Raji (cell line): ENCODE data around the gene TMEM45B.

Experiments
- POLR2A ChIP-seq: IDR thresholded peaks from 2 replicates; pipeline ENCODE4 v1.6.1; 2011; ENCODE audit warnings: low read depth, low read length, control low read depth; ENCODE audit not compliant: insufficient read depth

TMEM45B gene

DNA sequence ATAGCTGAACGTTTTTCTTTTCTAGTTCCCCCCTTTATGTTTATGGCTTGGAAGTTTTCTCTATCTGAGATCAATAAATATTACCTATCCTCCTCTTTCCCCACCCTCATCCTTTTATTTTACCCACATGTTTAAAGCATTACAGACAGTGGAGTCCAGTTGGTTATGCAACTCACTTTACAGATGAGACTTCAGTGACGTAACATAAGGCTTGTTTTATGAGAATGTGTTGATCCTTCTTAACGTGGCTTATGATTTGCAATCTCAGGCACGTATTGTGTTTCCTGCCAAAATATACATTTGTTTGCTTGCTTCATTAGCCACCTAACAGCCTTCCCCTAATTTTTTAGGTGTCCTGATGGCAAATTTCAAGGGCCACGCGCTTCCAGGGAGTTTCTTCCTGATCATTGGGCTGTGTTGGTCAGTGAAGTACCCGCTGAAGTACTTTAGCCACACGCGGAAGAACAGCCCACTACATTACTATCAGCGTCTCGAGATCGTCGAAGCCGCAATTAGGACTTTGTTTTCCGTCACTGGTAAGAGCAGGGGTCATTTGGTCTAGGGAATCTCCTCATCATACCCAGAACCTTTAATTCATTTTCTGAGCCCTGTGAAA, 36.6 kb downstream of the TMEM45B start:
- TF ChIP-seq POLR2A: no peak

DNA sequence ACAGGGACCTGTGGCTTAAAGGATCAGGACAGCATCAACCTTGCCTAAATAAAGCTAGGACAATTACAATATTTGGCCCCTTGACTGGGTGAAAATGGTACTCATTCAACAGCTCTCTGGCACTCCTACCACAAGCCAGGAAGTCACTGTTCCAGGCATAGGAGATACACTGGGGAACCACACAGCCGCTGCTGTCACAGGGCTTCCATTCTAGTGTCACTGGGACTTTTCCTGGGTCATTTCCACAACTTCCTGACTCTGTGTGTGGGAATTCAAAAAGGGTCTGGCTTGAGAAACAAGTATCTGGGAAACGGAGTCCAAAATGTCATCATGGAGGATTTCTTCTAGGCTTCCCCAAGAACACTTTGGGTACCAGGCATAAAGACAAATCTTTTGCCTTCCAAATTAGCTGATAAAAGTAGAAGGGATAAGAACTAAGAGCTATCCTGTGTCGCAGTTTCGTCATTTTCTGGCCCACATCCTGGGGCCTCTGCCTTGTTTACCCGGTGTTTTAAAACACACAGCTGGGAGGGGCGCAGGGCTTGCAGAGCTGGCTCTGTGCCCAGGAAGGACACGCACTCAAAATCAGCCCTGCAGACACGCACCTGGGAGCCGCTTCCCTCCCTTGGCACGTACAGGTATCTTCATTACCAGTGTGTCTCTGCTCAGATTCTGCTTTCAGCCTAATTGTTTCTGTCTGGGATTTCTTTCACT, 38.0 kb downstream of the TMEM45B start:
- no peak for TF ChIP-seq POLR2A

DNA sequence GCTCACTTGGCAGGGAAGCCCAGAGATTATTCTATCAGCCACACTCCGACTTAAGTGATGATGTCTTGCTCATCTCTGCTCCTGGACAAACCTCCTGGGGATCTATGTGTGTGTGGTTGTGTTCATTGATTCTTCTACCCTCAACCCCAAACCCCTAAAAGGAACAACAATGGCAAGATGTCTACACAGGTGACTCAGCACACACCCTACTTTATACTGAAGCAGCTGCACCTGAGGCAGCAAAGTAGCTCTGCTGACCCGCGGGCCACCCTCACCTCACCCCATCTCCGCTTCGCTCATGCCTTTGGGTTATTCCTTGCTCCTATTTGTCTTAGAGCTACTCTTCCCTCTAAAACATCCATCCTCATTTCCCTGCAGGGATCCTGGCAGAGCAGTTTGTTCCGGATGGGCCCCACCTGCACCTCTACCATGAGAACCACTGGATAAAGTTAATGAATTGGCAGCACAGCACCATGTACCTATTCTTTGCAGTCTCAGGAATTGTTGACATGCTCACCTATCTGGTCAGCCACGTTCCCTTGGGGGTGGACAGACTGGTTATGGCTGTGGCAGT, 38.7 kb downstream of the TMEM45B start:
- TF ChIP-seq POLR2A: no peak

DNA sequence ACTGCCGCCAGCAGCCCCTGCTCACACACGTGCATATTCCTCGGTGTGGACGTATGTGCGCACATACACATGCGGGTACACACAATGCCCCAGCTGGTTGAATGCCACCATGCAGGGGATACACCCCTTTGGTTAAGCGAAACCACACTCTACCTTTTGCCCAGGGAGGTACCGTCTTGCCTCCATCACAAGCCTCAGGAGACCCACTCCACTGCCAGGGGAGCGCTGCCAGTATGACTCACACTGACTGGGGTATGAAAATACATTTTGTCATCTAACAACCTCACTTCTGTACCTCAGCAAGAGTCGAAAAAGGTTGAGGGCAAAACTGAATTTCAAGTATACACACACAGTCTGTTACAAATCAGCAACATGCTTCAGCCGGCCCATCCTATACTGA, 39.4 kb downstream of the TMEM45B start:
- no peak for TF ChIP-seq POLR2A

DNA sequence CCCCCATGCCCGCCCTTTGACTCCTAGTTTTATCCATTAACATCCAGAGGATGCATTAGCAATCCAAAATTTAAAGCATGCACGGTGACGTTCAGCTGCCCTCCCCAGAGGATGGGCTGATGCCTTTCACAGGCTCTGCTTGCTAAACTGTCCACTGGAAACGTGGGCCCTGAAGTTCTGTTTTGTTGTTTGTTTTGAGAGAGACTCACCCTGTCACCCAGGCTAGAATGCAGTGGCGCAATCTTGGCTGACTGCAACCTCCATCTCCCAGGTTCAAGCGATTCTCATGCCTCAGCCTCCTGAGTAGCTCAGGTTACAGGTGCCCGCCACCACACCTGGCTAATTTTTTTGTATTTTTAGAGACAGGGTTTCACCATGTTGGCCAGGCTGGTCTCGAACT, 40.4 kb downstream of the TMEM45B start:
- no peak for TF ChIP-seq POLR2A

DNA sequence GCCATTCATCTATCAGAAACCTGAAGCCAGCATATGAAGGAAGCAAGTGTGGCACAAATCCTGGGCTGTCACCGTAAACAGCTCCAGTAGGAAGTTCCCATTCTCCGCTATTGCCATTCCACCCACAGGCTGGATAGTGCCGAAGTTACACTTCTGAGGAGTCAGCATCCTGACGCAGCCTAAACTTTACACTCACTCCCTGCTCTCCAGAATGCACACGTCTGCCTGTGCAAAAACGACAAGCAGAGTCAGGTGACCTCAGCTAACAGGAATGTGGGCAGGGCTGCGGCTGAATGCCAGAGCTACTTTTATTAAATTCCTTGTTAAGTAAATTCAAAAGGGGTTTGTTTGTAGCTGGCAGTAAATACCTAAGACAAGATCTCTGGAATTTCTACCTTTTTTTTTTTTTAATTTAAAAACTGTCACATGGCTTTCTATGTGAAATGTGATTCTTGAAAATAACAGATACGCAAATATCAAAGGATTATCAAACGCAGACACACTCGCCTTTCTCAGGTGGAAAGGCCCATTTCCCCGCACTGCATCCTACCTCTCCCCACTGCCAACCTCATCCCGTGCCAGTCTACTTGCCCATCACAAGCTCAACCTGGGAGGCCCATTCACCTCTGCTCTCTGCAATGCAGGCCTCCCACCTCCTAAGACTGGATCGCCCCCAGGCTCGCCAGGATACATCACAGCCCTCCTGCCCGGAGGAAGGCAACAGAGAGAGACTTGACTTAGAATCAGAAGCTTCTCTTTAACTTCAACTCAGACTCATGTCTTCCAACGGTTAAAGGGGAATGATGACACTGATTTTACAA, 46.3 kb downstream of the TMEM45B start:
- no peak for TF ChIP-seq POLR2A

DNA sequence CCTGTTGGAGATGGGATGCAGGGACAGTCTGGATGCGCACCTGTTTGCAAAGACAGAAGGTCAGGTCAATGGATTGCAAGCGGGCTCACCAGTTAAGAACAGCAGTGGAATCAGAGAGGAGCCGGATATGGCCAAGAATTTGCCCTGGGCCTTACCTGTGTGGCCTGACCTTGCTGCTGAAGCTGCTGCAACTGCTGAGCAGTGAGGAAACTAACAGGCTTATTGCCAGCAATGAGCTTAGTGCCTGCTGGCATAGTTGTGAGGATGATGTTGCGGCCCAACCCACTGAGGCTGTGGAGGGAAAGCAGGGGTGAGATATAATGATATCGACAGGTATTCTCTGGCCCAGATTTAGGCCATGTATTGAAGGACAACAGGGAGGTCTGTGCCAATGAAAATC, 49.2 kb downstream of the TMEM45B start:
- TF ChIP-seq POLR2A: no peak

DNA sequence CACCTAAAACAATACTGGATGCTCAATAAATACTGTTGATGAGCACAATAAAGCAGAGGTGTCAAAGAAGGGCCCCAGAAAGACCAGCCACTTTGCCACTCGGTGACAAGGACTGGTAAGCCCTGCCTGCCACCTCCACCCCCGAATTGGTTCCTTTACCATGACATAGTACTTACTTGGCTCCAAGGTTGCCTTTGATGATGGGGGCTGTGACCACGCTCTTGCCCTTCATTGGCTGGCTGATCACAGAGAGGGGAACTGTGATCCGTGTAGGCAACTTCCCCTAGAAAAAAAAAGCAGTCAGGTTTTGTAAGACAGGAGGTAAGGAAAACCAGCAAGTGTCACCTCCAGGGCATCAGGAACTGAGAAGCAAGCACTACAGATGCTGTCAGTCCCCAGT, 50.1 kb downstream of the TMEM45B start:
- TF ChIP-seq POLR2A: no peak

DNA sequence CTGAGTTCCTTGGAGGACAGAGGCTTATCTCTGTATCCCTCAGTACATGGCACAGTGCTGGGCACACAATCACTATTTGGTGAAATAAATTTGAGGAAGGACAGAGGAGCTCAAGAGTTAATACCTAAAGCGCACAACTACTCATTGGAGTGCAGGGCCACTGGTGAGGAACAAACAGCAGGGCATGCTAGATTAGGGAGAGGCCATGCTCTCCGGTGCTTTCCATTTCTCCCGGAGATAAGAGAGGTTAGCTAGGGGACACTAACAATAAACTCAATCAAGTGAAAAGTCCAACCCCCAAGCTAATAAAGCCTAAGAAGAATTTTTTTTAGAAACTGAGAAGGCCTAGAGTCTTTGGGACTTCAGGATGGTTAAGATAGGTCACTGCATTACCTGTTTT, 50.7 kb downstream of the TMEM45B start:
- no peak for TF ChIP-seq POLR2A

DNA sequence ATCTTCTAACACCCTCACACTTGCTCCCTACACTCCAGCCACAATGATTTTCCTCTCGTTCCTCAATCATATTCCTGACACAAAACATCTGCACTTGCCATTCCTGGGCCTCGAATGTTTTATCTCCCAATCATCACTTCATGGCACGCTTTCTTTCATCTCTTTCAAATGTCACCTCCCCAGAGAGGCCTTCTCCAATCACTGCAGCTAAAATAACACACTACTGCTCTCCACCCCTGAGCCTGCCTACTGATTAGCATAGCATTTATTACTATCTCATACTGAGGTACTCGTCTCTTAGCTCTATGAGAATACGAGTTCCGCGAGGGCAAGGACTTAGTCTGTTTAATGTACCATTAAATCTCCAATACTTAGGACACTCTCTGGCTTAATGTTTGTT, 56.3 kb downstream of the TMEM45B start:
- TF ChIP-seq POLR2A: no peak

DNA sequence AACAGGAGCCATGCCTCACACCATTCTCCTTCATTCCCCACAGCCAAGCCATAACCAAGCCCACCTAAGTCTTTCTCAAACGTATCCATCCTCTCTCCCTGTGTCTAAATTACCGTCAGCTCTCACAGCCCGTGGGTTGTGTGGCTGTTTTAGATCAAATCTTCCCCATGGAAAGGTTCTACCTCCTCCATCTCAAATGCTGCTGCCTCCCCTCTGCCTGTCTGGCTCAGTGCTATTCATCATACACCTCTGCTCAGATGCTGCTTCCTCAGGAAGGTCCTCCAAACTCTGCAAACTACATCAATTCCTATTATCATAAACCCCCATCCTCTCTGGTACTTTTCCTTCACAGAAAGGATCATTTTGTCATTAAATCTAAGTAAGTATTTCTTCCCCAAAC, 64.7 kb downstream of the TMEM45B start:
- TF ChIP-seq POLR2A: no peak

DNA sequence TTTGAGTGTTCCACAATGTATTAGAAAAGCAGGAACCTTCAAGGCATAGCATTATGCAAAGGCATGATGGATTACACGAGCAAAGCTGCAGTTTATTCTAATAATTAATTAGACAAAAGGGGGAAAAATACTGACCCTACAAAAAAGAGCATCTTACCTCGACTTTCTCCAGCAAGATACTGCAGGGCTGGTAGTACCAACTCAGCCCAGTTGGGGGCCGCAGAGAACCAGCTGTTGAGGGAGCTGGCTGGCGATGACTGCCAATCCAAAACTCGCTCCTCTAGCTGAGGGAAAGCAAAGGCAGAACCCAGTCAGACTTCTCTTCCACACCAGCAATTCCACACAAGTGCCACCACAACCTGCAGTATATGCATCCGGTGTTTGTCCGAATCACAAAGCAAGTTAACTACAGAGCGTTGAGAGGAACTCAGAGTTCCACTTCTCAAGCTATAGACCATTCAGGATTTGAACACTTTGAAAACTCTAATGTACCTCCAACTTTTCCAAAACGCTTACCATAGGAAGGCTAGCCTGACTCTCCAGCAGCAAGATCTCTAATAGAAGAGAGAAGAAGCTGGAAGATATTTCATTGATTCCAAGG, 66.0 kb downstream of the TMEM45B start:
- TF ChIP-seq POLR2A: no peak

DNA sequence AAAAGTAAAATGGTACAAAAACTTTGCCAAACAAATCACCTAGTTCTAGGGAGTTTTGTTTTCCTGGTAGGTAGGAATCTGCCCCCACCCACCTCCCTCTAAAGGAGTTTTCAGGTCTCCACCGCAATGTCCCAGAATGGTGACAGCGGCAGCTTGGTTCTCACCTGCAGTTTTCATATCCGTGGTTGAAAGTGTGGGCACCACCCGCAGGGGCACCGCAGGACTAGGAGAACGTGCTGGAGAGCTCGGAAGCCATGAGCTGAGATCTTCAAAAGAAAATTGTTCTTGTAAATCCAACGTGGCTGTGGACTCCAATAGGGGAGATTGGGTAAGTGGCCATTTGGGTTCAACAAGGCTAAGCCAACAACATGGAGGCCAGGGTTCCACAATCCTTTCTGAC, 68.9 kb downstream of the TMEM45B start:
- no peak for TF ChIP-seq POLR2A

DNA sequence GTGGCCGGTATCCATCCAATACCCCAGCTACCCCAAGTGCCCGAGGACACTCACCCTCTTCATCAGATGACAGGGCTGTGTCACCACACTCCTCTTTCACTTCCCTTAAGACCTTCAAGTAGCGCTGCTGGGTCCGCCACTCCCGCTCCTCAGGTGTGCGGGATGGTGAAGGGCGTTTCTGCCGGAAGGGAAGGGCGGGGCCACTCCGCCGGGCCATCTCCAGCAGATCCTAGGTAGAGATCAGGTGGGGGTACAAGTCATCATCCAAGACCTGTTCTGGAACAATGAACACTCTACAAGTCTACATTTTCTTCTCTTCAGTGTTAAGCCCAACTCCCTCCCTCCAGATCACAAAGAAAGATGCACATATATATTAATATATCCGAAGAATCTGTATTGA, 69.7 kb downstream of the TMEM45B start:
- no peak for TF ChIP-seq POLR2A

DNA sequence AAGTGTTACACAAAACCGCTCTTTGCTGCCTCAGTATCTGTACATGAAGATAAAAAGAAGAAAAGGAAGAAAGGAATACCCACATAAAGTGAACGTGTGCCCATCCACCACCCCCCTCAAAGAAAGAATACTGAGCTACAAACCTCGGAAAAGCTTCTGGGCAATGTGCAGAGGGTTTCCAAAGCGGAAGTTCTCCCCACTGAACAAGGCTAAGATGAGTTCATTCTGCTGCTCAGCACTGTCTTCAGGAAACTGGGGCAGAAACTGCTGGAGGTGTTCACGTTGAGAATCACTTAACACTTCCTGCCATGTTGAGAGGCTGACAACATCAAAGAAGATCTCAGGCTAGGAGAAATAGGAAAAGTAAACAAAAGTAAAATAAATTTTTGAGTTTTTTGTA, 72.8 kb downstream of the TMEM45B start:
- no peak for TF ChIP-seq POLR2A
